GM12878 (cell line): ENCODE data around the gene MSL3. TPM values are rescaled to one million over a fixed set of nuclear protein-coding genes. Genes with fewer than 3 reads are reported as not detected.

Experiments
- ESRRA ChIP-seq: IDR thresholded peaks from 2 replicates; pipeline ENCODE4 v1.6.1; 2012; ENCODE audit warnings: mild to moderate bottlenecking, low read length, improper control_type of control experiment
- KLF5 ChIP-seq: fragments of 450-650 bp; IDR thresholded peaks from 2 replicates; pipeline ENCODE4 v1.6.1; 2014; ENCODE audit warnings: mild to moderate bottlenecking; ENCODE audit not compliant: partially characterized antibody
- POLR2AphosphoS2 ChIP-seq: IDR thresholded peaks from 2 replicates; pipeline ENCODE4 v1.6.1; 2011; ENCODE audit warnings: low read depth, mild to moderate bottlenecking, low read length, improper control_type of control experiment, moderate library complexity
- POU2F2 ChIP-seq: IDR thresholded peaks from 3 replicates; pipeline ENCODE4 v1.6.1; 2011; ENCODE audit warnings: low read depth, mild to moderate bottlenecking, low read length, borderline replicate concordance
- RFX5 ChIP-seq: IDR thresholded peaks from 2 replicates; pipeline ENCODE4 v1.6.1; 2011; ENCODE audit warnings: low read depth, low read length, improper control_type of control experiment
- SIX5 ChIP-seq: IDR thresholded peaks from 2 replicates; pipeline ENCODE4 v1.6.1; 2011; ENCODE audit warnings: mild to moderate bottlenecking, low read depth, low read length, moderate library complexity; ENCODE audit not compliant: severe bottlenecking
- TCF12 ChIP-seq: IDR thresholded peaks from 2 replicates; pipeline ENCODE4 v1.6.1; 2011; ENCODE audit warnings: low read depth, mild to moderate bottlenecking, low read length
- ZNF384 ChIP-seq: IDR thresholded peaks from 2 replicates; pipeline ENCODE4 v1.6.1; 2012; ENCODE audit warnings: low read depth, mild to moderate bottlenecking, low read length, improper control_type of control experiment, borderline replicate concordance
- polyA plus RNA-seq, 11 experiments: library from polyadenylated mRNA; depleted of rRNA in 4 of 11; unstranded in 6 of 11; stranded (reverse) in 5 of 11; fragments of >200 nt; fragmentation: Nextera tagmentation in 4 of 11; fragmentation: Illumina TruSeq in 1 of 11; extraction: Ambion mirVana in 4 of 11; extraction: Trizol in 1 of 11; gene quantifications; 1 replicate in 1 of 11; 2 replicates in 10 of 11; pipeline versions ENCODE4 v1.2.1 to v1.2.3, GENCODE V29; 2011 to 2016; ENCODE audit warnings: inconsistent platforms in 2 of 11, missing spikeins in 2 of 11, low read depth in 1 of 11
- total RNA-seq, 4 experiments: library from RNA; depleted of rRNA in 3 of 4; stranded (reverse); fragments of >200 nt in 3 of 4; fragmentation: Illumina TruSeq in 1 of 4; extraction: Trizol in 1 of 4; gene quantifications; 2 replicates each; pipeline versions ENCODE4 v1.2.1 to v1.2.3, GENCODE V29; 2013 to 2021

The MSL3 gene
- total and polyA plus RNA-seq, 10 of the 15 experiments (the other 5 are each of a cell fraction or from before 2014, with no cell fraction given) = 28.4 to 438 (median 40.7) TPM

GRCh38 chrX:11813341-11813740 is 55.3 kb downstream of the MSL3 start (continued):
- TF ChIP-seq POLR2AphosphoS2 = no peak
- TF ChIP-seq TCF12 = no peak
- no peak for TF ChIP-seq POU2F2
- TF ChIP-seq SIX5 = no peak
- no peak for TF ChIP-seq KLF5
- no peak for TF ChIP-seq ESRRA
- no peak for TF ChIP-seq RFX5
- no peak for TF ChIP-seq ZNF384
- TF ChIP-seq, all 136 proteins: peak for 0

Other genes with a start within 250 kb of the MSL3 start
- gene ARHGAP6, start 92.3 kb upstream of the MSL3 start, total RNA-seq (2014; rRNA removed) = 0.71 and 1.2 TPM in 2 replicates
- 0.85 and 1.0 TPM in 2 replicates for gene ARHGAP6, start 92.3 kb upstream of the MSL3 start, total RNA-seq (2014; rRNA removed; fragmentation: Illumina TruSeq; extraction: Trizol)
- gene ARHGAP6, start 92.3 kb upstream of the MSL3 start, total RNA-seq (2021) = 1.4 and 1.8 TPM in 2 replicates
- gene ARHGAP6, start 92.3 kb upstream of the MSL3 start, polyA plus RNA-seq (2011; rRNA removed) = 0.17 and 0.38 TPM in 2 replicates
- gene ARHGAP6, start 92.3 kb upstream of the MSL3 start, polyA plus RNA-seq (2014; fragmentation: Illumina TruSeq; extraction: Trizol) = 1.5 and 1.6 TPM in 2 replicates
- under 1 TPM; 0.38 to 0.39 TPM for gene ARHGAP6, start 92.3 kb upstream of the MSL3 start, polyA plus RNA-seq (2014; fragmentation: Nextera tagmentation; extraction: Ambion mirVana)
- gene ARHGAP6, start 92.3 kb upstream of the MSL3 start, polyA plus RNA-seq (2014; rRNA removed) = 0.46 and 1.0 TPM in 2 replicates
- gene ARHGAP6, start 92.3 kb upstream of the MSL3 start, polyA plus RNA-seq (2016; fragmentation: Nextera tagmentation; extraction: Ambion mirVana) = under 1 TPM; 0.20 to 0.67 TPM